Astrocyte (in vitro differentiated cells and primary cell): ENCODE measurements around the gene PBOV1. TPM values are rescaled to one million over a fixed set of nuclear protein-coding genes. Genes with fewer than 3 reads are reported as not detected.
"Not testable (repeated sequence)": the region's sequence is repeated elsewhere in the genome, so short reads cannot be mapped to it uniquely, and the experiment has no call there.

ENCODE experiments used
- DNase-seq: peaks from one replicate; pipeline ENCODE4 v3.0.0-alpha.2; 2010; ENCODE audit warnings: low read depth
- FAIRE-seq: peaks from 2 replicates; lab custom pipeline; 2011; peaks lifted over from hg19 to GRCh38; lab: Jason Lieb, UNC
- H2AFZ ChIP-seq: 2 replicates; pipeline ENCODE4 v1.6.0; 2012; ENCODE audit warnings: low read depth, low read length, inconsistent platforms
- H3K27ac ChIP-seq: 2 replicates; pipeline ENCODE4 v1.5.1; 2011; ENCODE audit warnings: low read depth, low read length, inconsistent platforms
- H3K27me3 ChIP-seq: 2 replicates; pipeline ENCODE4 v1.6.0; 2011; ENCODE audit warnings: low read length, inconsistent platforms; ENCODE audit not compliant: insufficient read depth
- H3K36me3 ChIP-seq: 2 replicates; pipeline ENCODE4 v1.5.1; 2011; ENCODE audit warnings: low read length, inconsistent platforms; ENCODE audit not compliant: insufficient read depth
- H3K4me1 ChIP-seq: 2 replicates; pipeline ENCODE4 v1.5.1; 2011; ENCODE audit warnings: low read length, inconsistent platforms; ENCODE audit not compliant: insufficient read depth
- H3K4me2 ChIP-seq: 2 replicates; pipeline ENCODE4 v1.6.0; 2012; ENCODE audit warnings: low read length, inconsistent platforms
- H3K4me3 ChIP-seq: 2 replicates; pipeline ENCODE4 v1.5.1; 2011; ENCODE audit warnings: low read depth, mild to moderate bottlenecking, low read length, inconsistent platforms; ENCODE audit not compliant: insufficient read depth
- H3K79me2 ChIP-seq: 2 replicates; pipeline ENCODE4 v1.6.0; 2012; ENCODE audit warnings: mild to moderate bottlenecking, low read length, inconsistent platforms; ENCODE audit not compliant: insufficient read depth
- H3K9ac ChIP-seq: 2 replicates; pipeline ENCODE4 v1.6.0; 2012; ENCODE audit warnings: mild to moderate bottlenecking, low read length, inconsistent platforms
- H3K9me3 ChIP-seq: 2 replicates; pipeline ENCODE4 v1.5.1; 2012; ENCODE audit warnings: low read depth, mild to moderate bottlenecking, low read length, inconsistent platforms; ENCODE audit not compliant: insufficient read depth
- H4K20me1 ChIP-seq: 2 replicates; pipeline ENCODE4 v1.6.0; 2012; ENCODE audit warnings: low read length, inconsistent platforms; ENCODE audit not compliant: insufficient read depth
- H3K27ac Mint-ChIP-seq: one replicate; pipeline ENCODE4 v1.8.0; 2021; ENCODE audit warnings: mild to moderate bottlenecking, mixed read lengths; ENCODE audit not compliant: unreplicated experiment
- H3K27me3 Mint-ChIP-seq: one replicate; pipeline ENCODE4 v1.8.0; 2021; ENCODE audit warnings: low read depth, mixed read lengths; ENCODE audit not compliant: unreplicated experiment
- H3K36me3 Mint-ChIP-seq: one replicate; pipeline ENCODE4 v1.8.0; 2021; ENCODE audit warnings: low read depth, mixed read lengths; ENCODE audit not compliant: unreplicated experiment
- H3K4me1 Mint-ChIP-seq: one replicate; pipeline ENCODE4 v1.8.0; 2021; ENCODE audit warnings: low read depth, mixed read lengths; ENCODE audit not compliant: unreplicated experiment
- H3K4me3 Mint-ChIP-seq: one replicate; pipeline ENCODE4 v1.8.0; 2021; ENCODE audit warnings: mild to moderate bottlenecking, moderate library complexity, mixed read lengths; ENCODE audit not compliant: unreplicated experiment
- H3K9me3 Mint-ChIP-seq: one replicate; pipeline ENCODE4 v1.8.0; 2021; ENCODE audit warnings: mild to moderate bottlenecking, mixed read lengths; ENCODE audit not compliant: unreplicated experiment
- EZH2 ChIP-seq: IDR thresholded peaks from 2 replicates; pipeline ENCODE4 v1.6.1; 2012; ENCODE audit warnings: mild to moderate bottlenecking, low read length, inconsistent platforms; ENCODE audit not compliant: insufficient read depth
- total RNA-seq: library from RNA; stranded (reverse); gene quantifications from 2 replicates; pipeline ENCODE4 v1.2.1, GENCODE V29; 2021
- TF ChIP-seq, protein P1 (sequence below): IDR thresholded peaks from 2 replicates; pipeline ENCODE4 v1.5.1; 2011; ENCODE audit warnings: low read depth, mild to moderate bottlenecking, inconsistent platforms, low read length, moderate library complexity; ENCODE audit not compliant: insufficient read depth

Gene PBOV1
- total RNA-seq, 1 donor from 2014 or later: not detected

DNA sequence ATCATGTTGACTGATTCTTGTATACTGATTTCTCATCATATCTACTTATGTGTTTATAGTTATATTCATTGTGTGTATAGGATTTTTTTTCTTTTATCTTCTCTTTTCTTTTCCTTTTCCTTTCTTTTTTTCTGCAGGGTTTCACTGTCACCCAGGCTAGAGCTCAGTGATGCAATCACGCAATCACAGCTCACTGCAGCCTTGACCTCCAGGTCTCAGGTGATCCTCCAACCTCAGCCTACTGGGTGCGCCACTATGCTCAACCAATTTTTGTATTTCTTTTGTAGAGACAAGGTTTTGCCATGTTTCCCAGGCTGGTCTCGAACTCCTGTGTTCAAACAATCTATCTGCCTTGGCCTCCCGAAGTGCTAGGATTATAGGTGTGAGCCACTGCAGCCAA is 1.6 kb upstream of the PBOV1 start:
- FAIRE-seq (no peak), DNase-seq (no peak)
- H3K9me3 ChIP-seq: no peaks in the 10 kb centered on the region
- H3K9me3 Mint-ChIP-seq: no peaks in the 10 kb centered on the region
- H3K9ac ChIP-seq: no peak overlapping the region
- H3K4me1 ChIP-seq: no peaks in the 10 kb centered on the region
- no peak overlapping the region for H3K27ac Mint-ChIP-seq
- H2AFZ ChIP-seq: no peak overlapping the region
- H4K20me1 ChIP-seq: no peaks in the 10 kb centered on the region
- H3K79me2 ChIP-seq: no peaks in the 10 kb centered on the region
- H3K4me2 ChIP-seq: no peak overlapping the region
- H3K4me1 Mint-ChIP-seq: no peaks in the 10 kb centered on the region
- H3K36me3 Mint-ChIP-seq: no peaks in the 10 kb centered on the region
- no peaks in the 10 kb centered on the region for H3K36me3 ChIP-seq
- no peaks in the 10 kb centered on the region for H3K27me3 Mint-ChIP-seq
- no peak overlapping the region for H3K4me3 ChIP-seq
- no peaks in the 10 kb centered on the region for H3K27me3 ChIP-seq
- H3K27ac ChIP-seq: no peak overlapping the region
- H3K4me3 Mint-ChIP-seq: no peak overlapping the region
- TF ChIP-seq, protein P1, sequence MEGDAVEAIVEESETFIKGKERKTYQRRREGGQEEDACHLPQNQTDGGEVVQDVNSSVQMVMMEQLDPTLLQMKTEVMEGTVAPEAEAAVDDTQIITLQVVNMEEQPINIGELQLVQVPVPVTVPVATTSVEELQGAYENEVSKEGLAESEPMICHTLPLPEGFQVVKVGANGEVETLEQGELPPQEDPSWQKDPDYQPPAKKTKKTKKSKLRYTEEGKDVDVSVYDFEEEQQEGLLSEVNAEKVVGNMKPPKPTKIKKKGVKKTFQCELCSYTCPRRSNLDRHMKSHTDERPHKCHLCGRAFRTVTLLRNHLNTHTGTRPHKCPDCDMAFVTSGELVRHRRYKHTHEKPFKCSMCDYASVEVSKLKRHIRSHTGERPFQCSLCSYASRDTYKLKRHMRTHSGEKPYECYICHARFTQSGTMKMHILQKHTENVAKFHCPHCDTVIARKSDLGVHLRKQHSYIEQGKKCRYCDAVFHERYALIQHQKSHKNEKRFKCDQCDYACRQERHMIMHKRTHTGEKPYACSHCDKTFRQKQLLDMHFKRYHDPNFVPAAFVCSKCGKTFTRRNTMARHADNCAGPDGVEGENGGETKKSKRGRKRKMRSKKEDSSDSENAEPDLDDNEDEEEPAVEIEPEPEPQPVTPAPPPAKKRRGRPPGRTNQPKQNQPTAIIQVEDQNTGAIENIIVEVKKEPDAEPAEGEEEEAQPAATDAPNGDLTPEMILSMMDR: no peak
- TF ChIP-seq EZH2: no peak

GRCh38 chr6:138219398-138219797 is 1.1 kb upstream of the PBOV1 start:
- no peak overlapping the region for H3K4me2 ChIP-seq
- no peak overlapping the region for H3K4me3 ChIP-seq
- no peak overlapping the region for H3K27ac ChIP-seq
- TF ChIP-seq EZH2: no peak
- TF ChIP-seq, protein P1: no peak
- H3K9me3 ChIP-seq: no peaks in the 10 kb centered on the region
- no peaks in the 10 kb centered on the region for H3K27me3 ChIP-seq
- no peak overlapping the region for H3K4me3 Mint-ChIP-seq
- no peak overlapping the region for H3K9ac ChIP-seq
- H2AFZ ChIP-seq: no peak overlapping the region
- no peak for FAIRE-seq
- no peaks in the 10 kb centered on the region for H3K36me3 Mint-ChIP-seq
- no peaks in the 10 kb centered on the region for H3K36me3 ChIP-seq
- no peaks in the 10 kb centered on the region for H3K79me2 ChIP-seq
- no peaks in the 10 kb centered on the region for H3K4me1 ChIP-seq
- no peak overlapping the region for H3K27ac Mint-ChIP-seq
- no peaks in the 10 kb centered on the region for H3K9me3 Mint-ChIP-seq
- no peaks in the 10 kb centered on the region for H3K4me1 Mint-ChIP-seq
- DNase-seq: no peak
- H3K27me3 Mint-ChIP-seq: no peaks in the 10 kb centered on the region
- H4K20me1 ChIP-seq: no peaks in the 10 kb centered on the region

GRCh38 chr6:138215093-138215782 is 3.1 kb downstream of the PBOV1 start:
- TF ChIP-seq, protein P1: no peak
- no peak for TF ChIP-seq EZH2
- no peak overlapping the region for H3K4me2 ChIP-seq
- H3K27ac ChIP-seq: no peak overlapping the region
- DNase-seq: no peak
- no peaks in the 10 kb centered on the region for H3K9me3 ChIP-seq
- no peak overlapping the region for H3K9ac ChIP-seq
- H3K27me3 ChIP-seq: no peaks in the 10 kb centered on the region
- no peak overlapping the region for H3K27ac Mint-ChIP-seq
- H3K4me1 ChIP-seq: no peaks in the 10 kb centered on the region
- H3K36me3 ChIP-seq: no peaks in the 10 kb centered on the region
- no peaks in the 10 kb centered on the region for H4K20me1 ChIP-seq
- no peak overlapping the region for H3K4me3 ChIP-seq
- no peaks in the 10 kb centered on the region for H3K36me3 Mint-ChIP-seq
- H3K27me3 Mint-ChIP-seq: no peaks in the 10 kb centered on the region
- H3K79me2 ChIP-seq: no peaks in the 10 kb centered on the region
- no peaks in the 10 kb centered on the region for H3K9me3 Mint-ChIP-seq
- no peak for FAIRE-seq
- no peak overlapping the region for H2AFZ ChIP-seq
- no peaks in the 10 kb centered on the region for H3K4me1 Mint-ChIP-seq
- no peak overlapping the region for H3K4me3 Mint-ChIP-seq

DNA sequence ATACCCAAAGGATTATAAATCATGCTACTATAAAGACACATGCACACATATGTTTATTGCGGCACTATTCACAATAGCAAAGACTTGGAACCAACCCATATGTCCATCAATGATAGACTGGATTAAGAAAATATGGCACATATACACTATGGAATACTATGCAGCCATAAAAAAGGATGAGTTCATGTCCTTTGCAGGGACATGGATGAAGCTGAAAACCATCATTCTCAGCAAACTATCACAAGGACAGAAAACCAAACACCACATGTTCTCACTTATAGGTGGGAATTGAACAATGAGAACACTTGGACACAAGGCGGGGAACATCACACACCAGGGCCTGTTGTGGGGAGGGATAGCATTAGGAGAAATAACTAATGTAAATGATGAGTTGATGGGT is 5.8 kb downstream of the PBOV1 start:
- not testable (repeated sequence) for H3K36me3 Mint-ChIP-seq, H3K4me3 ChIP-seq, H3K4me1 Mint-ChIP-seq, H3K27me3 ChIP-seq, FAIRE-seq, H4K20me1 ChIP-seq, H3K4me3 Mint-ChIP-seq, H3K4me1 ChIP-seq, H3K9me3 Mint-ChIP-seq, H3K79me2 ChIP-seq, H2AFZ ChIP-seq, H3K27me3 Mint-ChIP-seq, H3K27ac ChIP-seq, H3K36me3 ChIP-seq, H3K9ac ChIP-seq, H3K27ac Mint-ChIP-seq, DNase-seq, H3K4me2 ChIP-seq, H3K9me3 ChIP-seq
